Chondrocyte (in vitro differentiated cells): ENCODE data around the gene SMIM20. TPM values are rescaled to one million over a fixed set of nuclear protein-coding genes. Genes with fewer than 3 reads are reported as not detected.
A peak's percentile ranks its signal among the peaks of the same experiment; 100 is the strongest.
"Not testable (repeated sequence)": the region's sequence is repeated elsewhere in the genome, so short reads cannot be mapped to it uniquely, and the experiment has no call there.

Source experiments
- DNase-seq: peaks from one replicate; pipeline ENCODE4 v3.0.0; 2021; ENCODE audit warnings: mixed read lengths, low spot score
- H3K27ac Mint-ChIP-seq: one replicate; pipeline ENCODE4 v1.8.0; 2021; ENCODE audit warnings: mild to moderate bottlenecking, moderate library complexity, mixed read lengths; ENCODE audit not compliant: unreplicated experiment
- H3K27me3 Mint-ChIP-seq: 2 replicates; pipeline ENCODE4 v1.8.0; 2021; ENCODE audit warnings: low read depth, mixed read lengths
- H3K36me3 Mint-ChIP-seq: 2 replicates; pipeline ENCODE4 v1.8.0; 2021; ENCODE audit warnings: low read depth, mixed read lengths
- H3K4me1 Mint-ChIP-seq: 2 replicates; pipeline ENCODE4 v1.8.0; 2021; ENCODE audit warnings: low read depth, mild to moderate bottlenecking, mixed read lengths
- H3K4me3 Mint-ChIP-seq: one replicate; pipeline ENCODE4 v1.8.0; 2021; ENCODE audit warnings: mild to moderate bottlenecking, moderate library complexity, mixed read lengths; ENCODE audit not compliant: unreplicated experiment
- H3K9me3 Mint-ChIP-seq: 2 replicates; pipeline ENCODE4 v1.8.0; 2021; ENCODE audit warnings: low read depth, mixed read lengths
- CTCF ChIP-seq: fragments of 200-600 bp; sonication (generic); IDR thresholded peaks from 2 replicates; pipeline ENCODE4 v1.5.0; 2021; ENCODE audit warnings: antibody characterized with exemption, mild to moderate bottlenecking, moderate library complexity
- total RNA-seq: library from RNA; stranded (reverse); gene quantifications from 3 replicates; pipeline ENCODE4 v1.2.1, GENCODE V29; 2021

The SMIM20 gene
- total RNA-seq, 1 donor from 2014 or later, result 19.7 TPM

- Mint-ChIP-seq H3K27me3 (no peaks in the 10 kb centered on the region), H3K4me3 (no peak overlapping the region), H3K4me1 (peaks cover 12% of the 10 kb centered on the region), H3K36me3 (no peaks in the 10 kb centered on the region), H3K27ac (no peak overlapping the region), H3K9me3 (no peaks in the 10 kb centered on the region)
- no peak for DNase-seq
- no peak for TF ChIP-seq CTCF
Observed at GRCh38 chr4:25903900-25904747, 9.9 kb upstream of the SMIM20 start.

- Mint-ChIP-seq H3K27me3 (no peaks in the 10 kb centered on the region), H3K27ac (no peak overlapping the region), H3K36me3 (no peaks in the 10 kb centered on the region)
Observed at GRCh38 chr4:25904748-25905082, 9.3 kb upstream of the SMIM20 start.

GRCh38 chr4:25905371-25905770, 8.6 kb upstream of the SMIM20 start:
- Mint-ChIP-seq H3K4me3 (no peak overlapping the region), H3K9me3 (no peaks in the 10 kb centered on the region), H3K4me1 (peaks cover 12% of the 10 kb centered on the region), H3K27ac (no peak overlapping the region), H3K27me3 (no peaks in the 10 kb centered on the region), H3K36me3 (no peaks in the 10 kb centered on the region)
- TF ChIP-seq CTCF, result no peak
- no peak for DNase-seq

More at GRCh38 chr4:25904748-25905082, 9.3 kb upstream of the SMIM20 start:
- TF ChIP-seq CTCF, result no peak
- H3K4me1 Mint-ChIP-seq, result peaks cover 12% of the 10 kb centered on the region
- no peak overlapping the region for H3K4me3 Mint-ChIP-seq
- no peak for DNase-seq
- H3K9me3 Mint-ChIP-seq, result no peaks in the 10 kb centered on the region

GRCh38 chr4:25906113-25906512, 7.9 kb upstream of the SMIM20 start:
- peaks cover 12% of the 10 kb centered on the region for H3K4me1 Mint-ChIP-seq
- not testable (repeated sequence) for DNase-seq, H3K36me3 Mint-ChIP-seq, H3K4me3 Mint-ChIP-seq, H3K9me3 Mint-ChIP-seq, H3K27me3 Mint-ChIP-seq, H3K27ac Mint-ChIP-seq

- no peak for DNase-seq
- no peak for TF ChIP-seq CTCF
- no peaks in the 10 kb centered on the region for H3K36me3 Mint-ChIP-seq
Observed at GRCh38 chr4:25908491-25908901, 5.5 kb upstream of the SMIM20 start.

GRCh38 chr4:25911356-25911755, 2.7 kb upstream of the SMIM20 start:
- Mint-ChIP-seq H3K36me3 (no peaks in the 10 kb centered on the region), H3K4me3 (no peak overlapping the region), H3K4me1 (peaks cover 30% of the 10 kb centered on the region)

More at GRCh38 chr4:25908491-25908901, 5.5 kb upstream of the SMIM20 start:
- H3K4me3 Mint-ChIP-seq, result peak overlapping the region; percentile 14
- peak overlapping the region; percentile 86 for H3K27ac Mint-ChIP-seq
- H3K4me1 Mint-ChIP-seq, result peaks cover 17% of the 10 kb centered on the region
- no peaks in the 10 kb centered on the region for H3K27me3 Mint-ChIP-seq
- no peaks in the 10 kb centered on the region for H3K9me3 Mint-ChIP-seq

More at GRCh38 chr4:25911356-25911755, 2.7 kb upstream of the SMIM20 start:
- Mint-ChIP-seq H3K27ac (no peak overlapping the region), H3K27me3 (no peaks in the 10 kb centered on the region), H3K9me3 (no peaks in the 10 kb centered on the region)
- no peak for TF ChIP-seq CTCF
- no peak for DNase-seq
